Breast epithelium (tissue), 3 donors: ENCODE results near the gene SCN7A.

Source experiments
- CTCF ChIP-seq, 3 donors: fragments of 450-650 bp; IDR thresholded peaks; one replicate each; pipeline ENCODE4 v1.5.1; 2016 to 2017; ENCODE audit warnings: antibody characterized with exemption in 3 of 3, mild to moderate bottlenecking in 3 of 3, moderate library complexity in 3 of 3
- POLR2A ChIP-seq: fragments of 450-650 bp; IDR thresholded peaks from one replicate; pipeline ENCODE4 v1.6.1; 2016; ENCODE audit warnings: antibody characterized with exemption, mild to moderate bottlenecking, moderate library complexity
- POLR2AphosphoS5 ChIP-seq, 3 donors: sonication (generic); formaldehyde crosslinking; IDR thresholded peaks; one replicate each; pipeline ENCODE4 v1.6.1; 2017; ENCODE audit warnings: antibody characterized with exemption in 3 of 3

GRCh38 chr2:166413255-166413654, 80.8 kb downstream of the SCN7A start:
- TF ChIP-seq POLR2A (no peak), CTCF (IDR thresholded peaks at IDR 0.05) (no peak), POLR2AphosphoS5 (IDR thresholded peaks at IDR 0.05) (no peak)
